ENCODE measurements around the gene NRG4. TPM values are rescaled to one million over a fixed set of nuclear protein-coding genes. Genes with fewer than 3 reads are reported as not detected.

NRG4 gene
- polyA plus RNA-seq, 1 donor from 2014 or later: 1.4 TPM

DNA sequence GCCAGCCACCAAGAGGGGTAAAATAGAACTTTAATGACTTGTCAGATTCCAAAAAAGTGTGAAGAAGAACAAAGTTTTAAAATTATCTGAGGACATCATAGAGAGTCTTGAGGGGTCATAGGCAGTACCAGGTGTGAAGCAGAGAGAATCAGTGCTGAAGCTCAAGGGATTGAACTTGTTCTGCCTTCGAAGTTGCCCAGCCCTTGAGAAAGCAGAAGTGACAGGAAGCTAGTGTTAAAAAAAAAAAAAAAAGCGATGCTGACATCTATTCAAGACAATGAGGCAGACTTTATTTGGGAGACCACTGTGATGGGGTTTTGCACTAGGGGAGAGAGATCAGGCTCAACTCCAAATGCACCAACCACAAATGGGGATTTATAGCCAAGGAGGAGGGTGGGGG is 86.8 kb downstream of the NRG4 start:
- Histone ChIP-seq H3K79me2 (replicated peaks; ENCODE audit: insufficient read depth, low read length) (peaks cover 3% of the 10 kb centered on the region), H3K36me3 (ENCODE audit: insufficient read depth, low read length) (no peaks in the 10 kb centered on the region), H3K27ac (ENCODE audit: low read length) (no peak overlapping the region), H3K9me3 (ENCODE audit: low read length) (no peaks in the 10 kb centered on the region), H3K4me3 (ENCODE audit: low read length) (no peak overlapping the region), H3K9ac (ENCODE audit: low read length) (no peak overlapping the region), H3F3A (ENCODE audit: insufficient read depth, low read length, poor library complexity, severe bottlenecking) (no peaks in the 10 kb centered on the region), H2AFZ (ENCODE audit: low read depth, low read length) (no peak overlapping the region), H3K4me2 (ENCODE audit: low read length) (no peak overlapping the region), H4K20me1 (ENCODE audit: insufficient read depth) (no peaks in the 10 kb centered on the region), H3K9me2 (ENCODE audit: insufficient read depth, low read length) (no peaks in the 10 kb centered on the region), H3K27me3 (ENCODE audit: insufficient read depth, low read depth, low read length) (no peaks in the 10 kb centered on the region)
- TF ChIP-seq EP300 (conservative IDR thresholded peaks at IDR 0.05; ENCODE audit: poor library complexity, severe bottlenecking) (no peak), POLR2AphosphoS5 (IDR thresholded peaks at IDR 0.05) (no peak)

DNA sequence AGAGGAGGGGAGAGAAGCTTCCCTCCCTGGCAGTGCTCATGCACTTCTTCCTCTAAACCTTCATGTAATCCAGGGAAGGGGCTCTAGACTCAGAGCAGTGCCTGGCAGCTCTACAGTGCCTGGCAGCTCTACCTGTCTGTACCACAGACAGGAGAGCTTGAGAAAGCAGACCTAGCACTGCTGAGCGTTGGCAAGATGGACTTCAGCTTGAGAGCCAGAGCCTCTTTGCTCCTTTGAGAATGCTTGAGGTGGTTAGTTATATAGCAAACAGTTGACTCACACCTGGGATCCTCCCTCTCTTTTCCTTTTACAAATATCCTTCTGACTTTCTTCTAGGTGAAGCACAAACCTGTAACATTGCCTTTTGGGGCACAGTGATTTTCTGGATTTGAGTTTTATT is 87.6 kb downstream of the NRG4 start:
- Histone ChIP-seq H3F3A (ENCODE audit: insufficient read depth, low read length, poor library complexity, severe bottlenecking) (no peaks in the 10 kb centered on the region), H3K79me2 (replicated peaks; ENCODE audit: insufficient read depth, low read length) (peaks cover 3% of the 10 kb centered on the region), H3K9ac (ENCODE audit: low read length) (no peak overlapping the region), H4K20me1 (ENCODE audit: insufficient read depth) (no peaks in the 10 kb centered on the region), H3K36me3 (ENCODE audit: insufficient read depth, low read length) (no peaks in the 10 kb centered on the region), H3K27me3 (ENCODE audit: insufficient read depth, low read depth, low read length) (no peaks in the 10 kb centered on the region), H3K4me3 (ENCODE audit: low read length) (no peak overlapping the region), H3K4me2 (ENCODE audit: low read length) (no peak overlapping the region), H3K9me3 (ENCODE audit: low read length) (no peaks in the 10 kb centered on the region), H2AFZ (ENCODE audit: low read depth, low read length) (no peak overlapping the region), H3K27ac (ENCODE audit: low read length) (no peak overlapping the region), H3K9me2 (ENCODE audit: insufficient read depth, low read length) (no peaks in the 10 kb centered on the region)
- TF ChIP-seq POLR2AphosphoS5 (IDR thresholded peaks at IDR 0.05) (no peak), TAF1 (IDR thresholded peaks at IDR 0.05; ENCODE audit: low read depth) (no peak), MXI1 (conservative IDR thresholded peaks at IDR 0.05; ENCODE audit: poor library complexity, severe bottlenecking) (no peak), SMC3 (conservative IDR thresholded peaks at IDR 0.05; ENCODE audit: poor library complexity) (no peak)
- TF ChIP-seq, protein P1, sequence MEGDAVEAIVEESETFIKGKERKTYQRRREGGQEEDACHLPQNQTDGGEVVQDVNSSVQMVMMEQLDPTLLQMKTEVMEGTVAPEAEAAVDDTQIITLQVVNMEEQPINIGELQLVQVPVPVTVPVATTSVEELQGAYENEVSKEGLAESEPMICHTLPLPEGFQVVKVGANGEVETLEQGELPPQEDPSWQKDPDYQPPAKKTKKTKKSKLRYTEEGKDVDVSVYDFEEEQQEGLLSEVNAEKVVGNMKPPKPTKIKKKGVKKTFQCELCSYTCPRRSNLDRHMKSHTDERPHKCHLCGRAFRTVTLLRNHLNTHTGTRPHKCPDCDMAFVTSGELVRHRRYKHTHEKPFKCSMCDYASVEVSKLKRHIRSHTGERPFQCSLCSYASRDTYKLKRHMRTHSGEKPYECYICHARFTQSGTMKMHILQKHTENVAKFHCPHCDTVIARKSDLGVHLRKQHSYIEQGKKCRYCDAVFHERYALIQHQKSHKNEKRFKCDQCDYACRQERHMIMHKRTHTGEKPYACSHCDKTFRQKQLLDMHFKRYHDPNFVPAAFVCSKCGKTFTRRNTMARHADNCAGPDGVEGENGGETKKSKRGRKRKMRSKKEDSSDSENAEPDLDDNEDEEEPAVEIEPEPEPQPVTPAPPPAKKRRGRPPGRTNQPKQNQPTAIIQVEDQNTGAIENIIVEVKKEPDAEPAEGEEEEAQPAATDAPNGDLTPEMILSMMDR (IDR thresholded peaks at IDR 0.05; ENCODE audit: poor library complexity, severe bottlenecking): no peak

DNA sequence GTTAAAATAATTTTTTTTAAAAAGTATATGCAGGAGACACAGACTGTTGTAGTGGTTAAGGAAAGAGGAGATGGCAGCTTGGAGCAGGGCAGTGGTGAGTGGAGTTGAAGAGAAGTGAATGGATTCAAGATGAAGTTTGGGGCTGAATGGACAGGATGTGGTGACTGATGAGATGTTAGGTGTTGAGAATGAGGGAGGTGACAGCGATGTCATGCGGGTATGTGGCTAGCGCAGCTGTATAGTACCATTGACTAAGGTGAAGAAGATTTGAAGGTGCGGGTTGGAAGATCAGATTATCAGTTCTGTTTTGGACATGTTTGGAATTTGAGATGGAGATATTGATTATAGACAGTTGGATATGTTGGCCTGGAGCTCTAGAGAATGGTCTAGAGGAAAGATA is 88.5 kb downstream of the NRG4 start:
- Histone ChIP-seq H3K4me2 (ENCODE audit: low read length) (no peak overlapping the region), H3K79me2 (replicated peaks; ENCODE audit: insufficient read depth, low read length) (peaks cover 3% of the 10 kb centered on the region), H3K36me3 (ENCODE audit: insufficient read depth, low read length) (no peaks in the 10 kb centered on the region)

More for the DNA sequence above, 88.5 kb downstream of the NRG4 start:
- H3K9me2 ChIP-seq (ENCODE audit: insufficient read depth, low read length): no peaks in the 10 kb centered on the region
- H3K9me3 ChIP-seq (ENCODE audit: low read length): no peaks in the 10 kb centered on the region
- H3K27me3 ChIP-seq (ENCODE audit: insufficient read depth, low read depth, low read length): no peaks in the 10 kb centered on the region
- H3K27ac ChIP-seq (ENCODE audit: low read length): no peak overlapping the region
- H2AFZ ChIP-seq (ENCODE audit: low read depth, low read length): no peak overlapping the region
- H3K4me3 ChIP-seq (ENCODE audit: low read length): no peak overlapping the region
- H3K9ac ChIP-seq (ENCODE audit: low read length): no peak overlapping the region
- no peaks in the 10 kb centered on the region for H4K20me1 ChIP-seq (ENCODE audit: insufficient read depth)
- no peaks in the 10 kb centered on the region for H3F3A ChIP-seq (ENCODE audit: insufficient read depth, low read length, poor library complexity, severe bottlenecking)
- no peak for TF ChIP-seq EZH2 (IDR thresholded peaks at IDR 0.05; ENCODE audit: borderline replicate concordance, insufficient read depth, low read length, poor library complexity, severe bottlenecking)
- TF ChIP-seq EP300 (conservative IDR thresholded peaks at IDR 0.05; ENCODE audit: poor library complexity, severe bottlenecking): no peak
- TF ChIP-seq, protein P2, sequence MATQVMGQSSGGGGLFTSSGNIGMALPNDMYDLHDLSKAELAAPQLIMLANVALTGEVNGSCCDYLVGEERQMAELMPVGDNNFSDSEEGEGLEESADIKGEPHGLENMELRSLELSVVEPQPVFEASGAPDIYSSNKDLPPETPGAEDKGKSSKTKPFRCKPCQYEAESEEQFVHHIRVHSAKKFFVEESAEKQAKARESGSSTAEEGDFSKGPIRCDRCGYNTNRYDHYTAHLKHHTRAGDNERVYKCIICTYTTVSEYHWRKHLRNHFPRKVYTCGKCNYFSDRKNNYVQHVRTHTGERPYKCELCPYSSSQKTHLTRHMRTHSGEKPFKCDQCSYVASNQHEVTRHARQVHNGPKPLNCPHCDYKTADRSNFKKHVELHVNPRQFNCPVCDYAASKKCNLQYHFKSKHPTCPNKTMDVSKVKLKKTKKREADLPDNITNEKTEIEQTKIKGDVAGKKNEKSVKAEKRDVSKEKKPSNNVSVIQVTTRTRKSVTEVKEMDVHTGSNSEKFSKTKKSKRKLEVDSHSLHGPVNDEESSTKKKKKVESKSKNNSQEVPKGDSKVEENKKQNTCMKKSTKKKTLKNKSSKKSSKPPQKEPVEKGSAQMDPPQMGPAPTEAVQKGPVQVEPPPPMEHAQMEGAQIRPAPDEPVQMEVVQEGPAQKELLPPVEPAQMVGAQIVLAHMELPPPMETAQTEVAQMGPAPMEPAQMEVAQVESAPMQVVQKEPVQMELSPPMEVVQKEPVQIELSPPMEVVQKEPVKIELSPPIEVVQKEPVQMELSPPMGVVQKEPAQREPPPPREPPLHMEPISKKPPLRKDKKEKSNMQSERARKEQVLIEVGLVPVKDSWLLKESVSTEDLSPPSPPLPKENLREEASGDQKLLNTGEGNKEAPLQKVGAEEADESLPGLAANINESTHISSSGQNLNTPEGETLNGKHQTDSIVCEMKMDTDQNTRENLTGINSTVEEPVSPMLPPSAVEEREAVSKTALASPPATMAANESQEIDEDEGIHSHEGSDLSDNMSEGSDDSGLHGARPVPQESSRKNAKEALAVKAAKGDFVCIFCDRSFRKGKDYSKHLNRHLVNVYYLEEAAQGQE (IDR thresholded peaks at IDR 0.05; ENCODE audit: borderline replicate concordance): no peak
- TF ChIP-seq RAD21 (conservative IDR thresholded peaks at IDR 0.05): no peak
- TF ChIP-seq MXI1 (conservative IDR thresholded peaks at IDR 0.05; ENCODE audit: poor library complexity, severe bottlenecking): no peak
- TF ChIP-seq, protein P1 (IDR thresholded peaks at IDR 0.05; ENCODE audit: poor library complexity, severe bottlenecking): no peak
- TF ChIP-seq TAF1 (IDR thresholded peaks at IDR 0.05; ENCODE audit: low read depth): no peak
- no peak for TF ChIP-seq SMC3 (conservative IDR thresholded peaks at IDR 0.05; ENCODE audit: poor library complexity)
- TF ChIP-seq POLR2AphosphoS5 (IDR thresholded peaks at IDR 0.05): no peak

Measured in neural cell (in vitro differentiated cells).